Mesothelial cell of epicardium (in vitro differentiated cells): ENCODE measurements around the gene AHSG. TPM values are rescaled to one million over a fixed set of nuclear protein-coding genes. Genes with fewer than 3 reads are reported as not detected.

ENCODE experiments used
- DNase-seq, 2 experiments: peaks; one replicate each; pipeline ENCODE4 v3.0.0; 2021; ENCODE audit warnings: low spot score in 2 of 2; ENCODE audit not compliant: unreplicated experiment in 2 of 2
- H3K27ac Mint-ChIP-seq: 2 replicates; pipeline ENCODE4 v1.8.0; 2021; ENCODE audit warnings: mixed read lengths
- H3K27me3 Mint-ChIP-seq: 2 replicates; pipeline ENCODE4 v1.8.0; 2021; ENCODE audit warnings: low read depth, mixed read lengths
- H3K36me3 Mint-ChIP-seq: 2 replicates; pipeline ENCODE4 v1.8.0; 2021; ENCODE audit warnings: mixed read lengths
- H3K4me1 Mint-ChIP-seq: 2 replicates; pipeline ENCODE4 v1.8.0; 2021; ENCODE audit warnings: mixed read lengths
- H3K4me3 Mint-ChIP-seq: 2 replicates; pipeline ENCODE4 v1.8.0; 2021; ENCODE audit warnings: mild to moderate bottlenecking, moderate library complexity, mixed read lengths
- H3K9me3 Mint-ChIP-seq: 2 replicates; pipeline ENCODE4 v1.8.0; 2021; ENCODE audit warnings: mixed read lengths
- total RNA-seq: library from RNA; stranded (reverse); gene quantifications from 3 replicates; pipeline ENCODE4 v1.2.1, GENCODE V29; 2021
- TF ChIP-seq, protein P1 (sequence below): fragments of 200-600 bp; sonication (generic); IDR thresholded peaks from one replicate; pipeline ENCODE4 v1.5.0; 2021; ENCODE audit warnings: antibody characterized with exemption; ENCODE audit not compliant: unreplicated experiment

Gene AHSG
- total RNA-seq, 1 donor from 2014 or later = not detected

DNA sequence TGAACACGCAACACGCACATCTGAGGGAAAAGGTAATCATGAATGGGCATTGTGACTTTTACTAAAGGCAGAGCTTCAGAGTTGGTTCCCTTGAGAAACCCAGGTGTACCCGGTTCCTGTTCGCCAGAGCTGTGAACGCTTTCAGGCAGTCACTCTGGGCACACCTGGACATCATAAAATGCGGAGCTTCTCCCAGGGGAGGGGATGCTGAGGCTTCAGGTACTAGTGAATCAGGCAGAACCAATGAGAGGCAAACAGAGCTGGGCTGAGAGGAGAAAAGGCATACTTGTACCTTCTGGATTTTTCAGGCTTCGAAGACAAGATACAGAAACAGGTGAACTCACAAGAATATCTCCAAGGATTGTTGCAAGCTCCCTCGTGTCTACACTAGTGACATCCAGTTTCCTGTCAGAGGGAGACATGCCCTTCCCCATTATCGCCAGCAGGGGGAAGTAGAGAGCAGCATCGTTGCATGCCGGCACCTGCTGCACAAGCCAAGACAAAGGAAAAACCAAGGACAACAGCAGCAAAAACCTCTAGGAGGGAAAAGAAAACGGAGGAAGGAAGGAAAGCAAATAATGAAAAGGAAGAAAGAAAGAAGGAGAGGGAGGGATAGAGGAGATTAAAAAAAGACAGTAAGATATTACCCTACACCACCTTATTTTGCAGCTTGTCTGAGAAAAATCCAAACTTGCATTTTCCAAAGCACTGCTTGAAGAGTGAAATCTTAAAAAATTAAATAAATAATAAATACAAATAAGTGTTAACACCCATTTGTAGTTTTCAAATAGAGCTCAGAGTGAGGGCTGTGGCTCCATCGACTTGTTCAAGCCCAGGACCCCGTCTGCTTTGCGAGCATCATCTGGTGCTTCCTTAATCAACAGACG lies 2.0 kb downstream of the AHSG start:
- no peaks in the 10 kb centered on the region for H3K36me3 Mint-ChIP-seq
- H3K27ac Mint-ChIP-seq = peak overlapping the region; percentile 36
- TF ChIP-seq, protein P1, sequence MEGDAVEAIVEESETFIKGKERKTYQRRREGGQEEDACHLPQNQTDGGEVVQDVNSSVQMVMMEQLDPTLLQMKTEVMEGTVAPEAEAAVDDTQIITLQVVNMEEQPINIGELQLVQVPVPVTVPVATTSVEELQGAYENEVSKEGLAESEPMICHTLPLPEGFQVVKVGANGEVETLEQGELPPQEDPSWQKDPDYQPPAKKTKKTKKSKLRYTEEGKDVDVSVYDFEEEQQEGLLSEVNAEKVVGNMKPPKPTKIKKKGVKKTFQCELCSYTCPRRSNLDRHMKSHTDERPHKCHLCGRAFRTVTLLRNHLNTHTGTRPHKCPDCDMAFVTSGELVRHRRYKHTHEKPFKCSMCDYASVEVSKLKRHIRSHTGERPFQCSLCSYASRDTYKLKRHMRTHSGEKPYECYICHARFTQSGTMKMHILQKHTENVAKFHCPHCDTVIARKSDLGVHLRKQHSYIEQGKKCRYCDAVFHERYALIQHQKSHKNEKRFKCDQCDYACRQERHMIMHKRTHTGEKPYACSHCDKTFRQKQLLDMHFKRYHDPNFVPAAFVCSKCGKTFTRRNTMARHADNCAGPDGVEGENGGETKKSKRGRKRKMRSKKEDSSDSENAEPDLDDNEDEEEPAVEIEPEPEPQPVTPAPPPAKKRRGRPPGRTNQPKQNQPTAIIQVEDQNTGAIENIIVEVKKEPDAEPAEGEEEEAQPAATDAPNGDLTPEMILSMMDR = peak; percentile 88
- peaks cover 53% of the 10 kb centered on the region for H3K27me3 Mint-ChIP-seq
- H3K9me3 Mint-ChIP-seq = no peaks in the 10 kb centered on the region
- DNase-seq = peak; percentile 52 to 86
- no peak overlapping the region for H3K4me3 Mint-ChIP-seq
- peaks cover 8% of the 10 kb centered on the region for H3K4me1 Mint-ChIP-seq

GRCh38 chr3:186616299-186616617 lies 3.4 kb downstream of the AHSG start:
- peaks cover 8% of the 10 kb centered on the region for H3K4me1 Mint-ChIP-seq
- H3K4me3 Mint-ChIP-seq = no peak overlapping the region
- TF ChIP-seq, protein P1 = no peak
- H3K36me3 Mint-ChIP-seq = no peaks in the 10 kb centered on the region
- H3K9me3 Mint-ChIP-seq = no peaks in the 10 kb centered on the region
- H3K27me3 Mint-ChIP-seq = peaks cover 57% of the 10 kb centered on the region
- DNase-seq = no peak
- no peak overlapping the region for H3K27ac Mint-ChIP-seq

DNA sequence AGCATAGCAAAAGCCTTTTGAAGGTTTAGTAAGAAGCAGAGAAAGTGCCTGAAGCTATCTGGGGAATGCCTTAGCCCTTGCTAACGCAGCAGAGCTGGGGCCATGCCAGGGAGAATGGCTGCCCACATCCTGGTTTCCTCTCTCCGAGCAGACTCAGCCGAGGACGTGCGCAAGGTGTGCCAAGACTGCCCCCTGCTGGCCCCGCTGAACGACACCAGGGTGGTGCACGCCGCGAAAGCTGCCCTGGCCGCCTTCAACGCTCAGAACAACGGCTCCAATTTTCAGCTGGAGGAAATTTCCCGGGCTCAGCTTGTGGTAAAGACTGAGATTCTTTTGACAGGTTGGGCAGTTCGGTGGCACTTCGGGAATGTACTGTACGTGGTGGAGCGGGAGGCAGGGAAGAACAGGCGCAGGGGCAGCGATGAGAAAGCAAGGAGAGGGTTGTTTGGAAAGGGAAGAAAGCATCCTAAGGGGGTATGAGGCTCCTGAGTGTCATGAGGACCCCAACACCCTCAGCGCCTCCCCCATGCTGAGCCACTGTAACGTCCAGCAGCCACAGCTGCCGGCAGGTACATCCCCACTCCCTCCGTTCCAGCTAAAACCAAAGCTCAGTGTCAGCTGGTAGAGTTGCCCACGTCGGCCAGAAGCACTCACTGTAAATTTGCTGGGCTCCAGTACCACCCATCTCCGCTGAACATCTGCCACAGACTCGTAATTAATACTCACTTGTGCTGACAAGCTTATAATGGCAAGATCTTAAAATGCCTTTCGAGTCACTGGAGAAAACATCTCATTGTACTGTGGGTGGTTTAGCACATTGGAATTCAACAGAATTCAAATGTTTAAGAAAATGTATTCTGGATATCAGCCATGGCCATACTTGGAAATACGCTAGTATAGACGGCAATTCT lies 4.4 kb downstream of the AHSG start:
- H3K9me3 Mint-ChIP-seq = no peaks in the 10 kb centered on the region
- TF ChIP-seq, protein P1 = peak; percentile 82
- peak overlapping the region; percentile 28 for H3K4me3 Mint-ChIP-seq
- H3K36me3 Mint-ChIP-seq = no peaks in the 10 kb centered on the region
- H3K27ac Mint-ChIP-seq = no peak overlapping the region
- peaks cover 8% of the 10 kb centered on the region for H3K4me1 Mint-ChIP-seq
- peak; percentile 69 to 86 for DNase-seq
- peaks cover 60% of the 10 kb centered on the region for H3K27me3 Mint-ChIP-seq

DNA sequence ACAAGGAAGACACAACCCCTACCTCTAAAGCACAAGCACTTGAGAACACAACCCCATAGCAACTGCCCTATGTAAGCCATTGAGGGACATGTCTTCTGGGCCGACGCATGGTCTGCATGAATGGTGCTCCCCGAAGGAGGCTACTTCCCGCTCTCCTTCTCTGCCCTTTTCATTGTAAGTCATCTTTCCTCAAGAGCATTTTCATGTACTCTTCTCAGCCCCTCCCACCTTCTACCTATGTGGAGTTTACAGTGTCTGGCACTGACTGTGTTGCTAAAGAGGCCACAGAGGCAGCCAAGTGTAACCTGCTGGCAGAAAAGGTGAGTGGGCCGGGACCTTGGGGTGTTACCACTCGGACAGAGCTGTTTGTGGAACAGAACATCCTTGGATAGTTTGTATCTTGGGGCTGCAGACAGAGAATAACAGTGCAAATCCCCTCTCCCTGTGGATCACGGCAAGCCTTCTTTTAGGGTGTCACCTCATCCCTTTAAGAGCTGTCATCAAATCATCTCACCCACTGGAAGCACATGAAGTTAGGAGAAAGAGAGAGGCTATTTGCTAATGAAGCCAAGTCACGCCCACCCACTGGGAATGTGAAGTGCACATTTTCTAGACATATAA lies 5.6 kb downstream of the AHSG start:
- no peak for DNase-seq
- H3K27me3 Mint-ChIP-seq = peaks cover 56% of the 10 kb centered on the region
- H3K9me3 Mint-ChIP-seq = no peaks in the 10 kb centered on the region
- H3K4me3 Mint-ChIP-seq = no peak overlapping the region
- H3K27ac Mint-ChIP-seq = no peak overlapping the region
- TF ChIP-seq, protein P1 = no peak
- H3K4me1 Mint-ChIP-seq = peaks cover 8% of the 10 kb centered on the region
- H3K36me3 Mint-ChIP-seq = no peaks in the 10 kb centered on the region

DNA sequence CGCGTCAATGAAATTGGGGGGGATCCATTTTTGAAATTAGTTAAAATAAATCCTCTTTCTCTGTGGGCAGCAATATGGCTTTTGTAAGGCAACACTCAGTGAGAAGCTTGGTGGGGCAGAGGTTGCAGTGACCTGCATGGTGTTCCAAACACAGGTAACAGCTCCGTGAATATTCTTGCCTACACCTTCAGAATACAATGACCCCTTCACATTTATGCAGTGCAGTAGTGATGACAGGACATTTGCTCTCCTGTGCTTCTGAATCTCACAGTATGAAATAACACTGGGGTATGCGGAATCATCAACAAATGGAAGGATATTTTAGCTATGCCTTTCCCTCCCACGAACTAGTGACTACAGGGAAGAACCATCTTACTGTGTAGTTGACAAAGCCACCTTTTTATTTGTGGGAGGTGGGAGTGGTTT lies 6.9 kb downstream of the AHSG start:
- Mint-ChIP-seq H3K4me1 (peaks cover 8% of the 10 kb centered on the region), H3K9me3 (no peaks in the 10 kb centered on the region), H3K27me3 (peaks cover 45% of the 10 kb centered on the region), H3K27ac (no peak overlapping the region), H3K36me3 (no peaks in the 10 kb centered on the region), H3K4me3 (no peak overlapping the region)
- TF ChIP-seq, protein P1 = no peak
- DNase-seq = no peak
